K562 (cell line): ENCODE measurements around the gene PVALEF. TPM values are rescaled to one million over a fixed set of nuclear protein-coding genes. Genes with fewer than 3 reads are reported as not detected.
A peak's percentile ranks its signal among the peaks of the same experiment; 100 is the strongest.

Experiments
- microRNA counts: library from miRNA; unstranded; fragments of <30 nt; microRNA quantifications from one replicate; lab custom pipeline; 2016
- microRNA-seq: library from miRNA; unstranded; fragments of <30 nt; microRNA quantifications from one replicate; pipeline ENCODE4, GENCODE V29; 2018; ENCODE audit warnings: borderline microRNAs expressed
- polyA plus RNA-seq, 8 experiments: library from polyadenylated mRNA; depleted of rRNA in 4 of 8; stranded (reverse) in 5 of 8; unstranded in 3 of 8; fragments of >200 nt; fragmentation: Nextera tagmentation in 2 of 8; fragmentation: Illumina TruSeq in 1 of 8; extraction: Ambion mirVana in 2 of 8; extraction: Trizol in 1 of 8; gene quantifications; 2 replicates each; pipeline versions ENCODE4 v1.2.1 to v1.2.3, GENCODE V29; 2011 to 2014; ENCODE audit warnings: inconsistent platforms in 1 of 8, missing spikeins in 1 of 8
- small RNA-seq: library from RNA; depleted of rRNA; stranded (forward); fragments of <200 nt; gene quantifications from one replicate; pipeline ENCODE3, GENCODE V24; 2014
- total RNA-seq, 7 experiments: library from RNA; depleted of rRNA in 6 of 7; stranded (reverse); fragments of >200 nt in 6 of 7; fragmentation: Illumina TruSeq in 2 of 7; extraction: Trizol in 2 of 7; gene quantifications; 2 replicates each; pipeline versions ENCODE4 v1.2.1 to v1.2.3, GENCODE V29; 2011 to 2021; ENCODE audit warnings: low replicate concordance in 1 of 7

Gene PVALEF
- total and polyA plus RNA-seq, 9 of the 15 experiments (the other 6 are each of a cell fraction or from before 2014, with no cell fraction given) = not detected

MicroRNA genes within 50 kb of the gene (microRNA counts, 767-probe panel; counts per million panel counts)
- microRNA hsa-miR-1250 (lab: Ali Mortazavi, UCI) (1,344 counts per million, percentile 32 among the panel's probes with 10 or more counts), microRNA hsa-miR-338-3p (lab: Ali Mortazavi, UCI) (2,226 counts per million, percentile 56 among the panel's probes with 10 or more counts), microRNA hsa-miR-338-5p (lab: Ali Mortazavi, UCI) (not detected), microRNA hsa-miR-657 (lab: Ali Mortazavi, UCI) (870 counts per million, percentile 17 among the panel's probes with 10 or more counts)

Small RNA genes lying within 50 kb of the gene (microRNA-seq; reads per million reads assigned to microRNA genes)
- gene MIR1250 (not detected), gene MIR3065 (not detected), gene MIR338 (not detected), gene MIR657 (not detected)

Small RNA genes lying within 50 kb of the gene (small RNA-seq; reads per million reads assigned to genes)
- gene MIR1250 (not detected), gene MIR3065 (1.4 reads per million, percentile 73 among the genes with 10 or more reads in this experiment), gene MIR657 (not detected)

Other genes with a start within 250 kb of the PVALEF start
Only the 7 nearest of the 8 such genes appear.
- gene CHMP6, start 173.7 kb upstream of the PVALEF start, total RNA-seq (2014; rRNA removed) = 10.3 and 12.9 TPM in 2 replicates
- 14.4 and 15.7 TPM in 2 replicates for gene CHMP6, start 173.7 kb upstream of the PVALEF start, total RNA-seq (2014; rRNA removed; fragmentation: Illumina TruSeq; extraction: Trizol)
- 12.7 and 13.8 TPM in 2 replicates for gene CHMP6, start 173.7 kb upstream of the PVALEF start, total RNA-seq (2015; rRNA removed; fragmentation: Illumina TruSeq; extraction: Trizol)
- gene CHMP6, start 173.7 kb upstream of the PVALEF start, total RNA-seq (2021) = 25.6 and 26.8 TPM in 2 replicates
- gene CHMP6, start 173.7 kb upstream of the PVALEF start, polyA plus RNA-seq (2011; rRNA removed) = 8.0 and 13.4 TPM in 2 replicates
- gene CHMP6, start 173.7 kb upstream of the PVALEF start, polyA plus RNA-seq (2014; fragmentation: Illumina TruSeq; extraction: Trizol) = 11.4 and 15.5 TPM in 2 replicates
- gene CHMP6, start 173.7 kb upstream of the PVALEF start, polyA plus RNA-seq (2014; fragmentation: Nextera tagmentation; extraction: Ambion mirVana) = 1 to 10 TPM in 1 of 2 experiments, under 1 TPM in 1; 0.25 to 1.8 TPM
- 28.3 and 30.4 TPM in 2 replicates for gene CHMP6, start 173.7 kb upstream of the PVALEF start, polyA plus RNA-seq (2014; rRNA removed)
- 26.7 and 31.9 TPM in 2 replicates for gene BAIAP2, start 130.4 kb upstream of the PVALEF start, total RNA-seq (2014; rRNA removed)
- 14.2 and 17.7 TPM in 2 replicates for gene BAIAP2, start 130.4 kb upstream of the PVALEF start, total RNA-seq (2014; rRNA removed; fragmentation: Illumina TruSeq; extraction: Trizol)
- 18.4 and 21.2 TPM in 2 replicates for gene BAIAP2, start 130.4 kb upstream of the PVALEF start, total RNA-seq (2015; rRNA removed; fragmentation: Illumina TruSeq; extraction: Trizol)
- 44.7 and 51.6 TPM in 2 replicates for gene BAIAP2, start 130.4 kb upstream of the PVALEF start, total RNA-seq (2021)
- 9.8 and 13.6 TPM in 2 replicates for gene BAIAP2, start 130.4 kb upstream of the PVALEF start, polyA plus RNA-seq (2011; rRNA removed)
- gene BAIAP2, start 130.4 kb upstream of the PVALEF start, polyA plus RNA-seq (2014; fragmentation: Illumina TruSeq; extraction: Trizol) = 20.7 and 30.0 TPM in 2 replicates
- gene BAIAP2, start 130.4 kb upstream of the PVALEF start, polyA plus RNA-seq (2014; fragmentation: Nextera tagmentation; extraction: Ambion mirVana) = 1 to 10 TPM; 2.3 to 2.4 TPM
- 17.3 and 23.2 TPM in 2 replicates for gene BAIAP2, start 130.4 kb upstream of the PVALEF start, polyA plus RNA-seq (2014; rRNA removed)
- 0.24 TPM in 1 of 2 replicates, not detected in the other for gene AATK, start 714 bp downstream of the PVALEF start, total RNA-seq (2014; rRNA removed)
- gene AATK, start 714 bp downstream of the PVALEF start, total RNA-seq (2014; rRNA removed; fragmentation: Illumina TruSeq; extraction: Trizol) = 0.10 TPM in 1 of 2 replicates, not detected in the other
- gene AATK, start 714 bp downstream of the PVALEF start, total RNA-seq (2015; rRNA removed; fragmentation: Illumina TruSeq; extraction: Trizol) = 0.11 TPM in 1 of 2 replicates, not detected in the other
- 0.51 and 0.55 TPM in 2 replicates for gene AATK, start 714 bp downstream of the PVALEF start, total RNA-seq (2021)
- 0.43 and 0.50 TPM in 2 replicates for gene AATK, start 714 bp downstream of the PVALEF start, polyA plus RNA-seq (2011; rRNA removed)
- gene AATK, start 714 bp downstream of the PVALEF start, polyA plus RNA-seq (2014; fragmentation: Illumina TruSeq; extraction: Trizol) = 0.29 TPM in 1 of 2 replicates, not detected in the other
- not detected for gene AATK, start 714 bp downstream of the PVALEF start, polyA plus RNA-seq (2014; fragmentation: Nextera tagmentation; extraction: Ambion mirVana)
- 0.25 and 0.26 TPM in 2 replicates for gene AATK, start 714 bp downstream of the PVALEF start, polyA plus RNA-seq (2014; rRNA removed)
- gene CEP131, start 57.5 kb downstream of the PVALEF start, total RNA-seq (2014; rRNA removed) = 18.3 and 21.2 TPM in 2 replicates
- 0.99 and 1.2 TPM in 2 replicates for gene CEP131, start 57.5 kb downstream of the PVALEF start, total RNA-seq (2014; rRNA removed; fragmentation: Illumina TruSeq; extraction: Trizol)
- gene CEP131, start 57.5 kb downstream of the PVALEF start, total RNA-seq (2015; rRNA removed; fragmentation: Illumina TruSeq; extraction: Trizol) = 6.3 and 8.8 TPM in 2 replicates
- gene CEP131, start 57.5 kb downstream of the PVALEF start, total RNA-seq (2021) = 14.9 and 16.7 TPM in 2 replicates
- 2.3 and 4.7 TPM in 2 replicates for gene CEP131, start 57.5 kb downstream of the PVALEF start, polyA plus RNA-seq (2011; rRNA removed)
- gene CEP131, start 57.5 kb downstream of the PVALEF start, polyA plus RNA-seq (2014; fragmentation: Illumina TruSeq; extraction: Trizol) = 1.7 and 5.3 TPM in 2 replicates
- gene CEP131, start 57.5 kb downstream of the PVALEF start, polyA plus RNA-seq (2014; fragmentation: Nextera tagmentation; extraction: Ambion mirVana) = under 1 TPM; 0.24 to 0.34 TPM
- gene CEP131, start 57.5 kb downstream of the PVALEF start, polyA plus RNA-seq (2014; rRNA removed) = 12.4 and 17.1 TPM in 2 replicates
- 10.0 and 18.0 TPM in 2 replicates for gene TEPSIN, start 73.5 kb downstream of the PVALEF start, total RNA-seq (2014; rRNA removed)
- gene TEPSIN, start 73.5 kb downstream of the PVALEF start, total RNA-seq (2014; rRNA removed; fragmentation: Illumina TruSeq; extraction: Trizol) = 1.8 and 2.1 TPM in 2 replicates
- gene TEPSIN, start 73.5 kb downstream of the PVALEF start, total RNA-seq (2015; rRNA removed; fragmentation: Illumina TruSeq; extraction: Trizol) = 5.1 and 5.7 TPM in 2 replicates
- 24.8 and 29.8 TPM in 2 replicates for gene TEPSIN, start 73.5 kb downstream of the PVALEF start, total RNA-seq (2021)
- 6.6 and 9.8 TPM in 2 replicates for gene TEPSIN, start 73.5 kb downstream of the PVALEF start, polyA plus RNA-seq (2011; rRNA removed)
- 5.3 and 7.2 TPM in 2 replicates for gene TEPSIN, start 73.5 kb downstream of the PVALEF start, polyA plus RNA-seq (2014; fragmentation: Illumina TruSeq; extraction: Trizol)
- under 1 TPM; 0.80 to 0.81 TPM for gene TEPSIN, start 73.5 kb downstream of the PVALEF start, polyA plus RNA-seq (2014; fragmentation: Nextera tagmentation; extraction: Ambion mirVana)
- 15.2 and 22.7 TPM in 2 replicates for gene TEPSIN, start 73.5 kb downstream of the PVALEF start, polyA plus RNA-seq (2014; rRNA removed)
- gene NDUFAF8, start 73.8 kb downstream of the PVALEF start, total RNA-seq (2014; rRNA removed) = 107 and 136 TPM in 2 replicates
- gene NDUFAF8, start 73.8 kb downstream of the PVALEF start, total RNA-seq (2014; rRNA removed; fragmentation: Illumina TruSeq; extraction: Trizol) = 102 and 107 TPM in 2 replicates
- gene NDUFAF8, start 73.8 kb downstream of the PVALEF start, total RNA-seq (2015; rRNA removed; fragmentation: Illumina TruSeq; extraction: Trizol) = 84.5 and 90.0 TPM in 2 replicates
- 83.7 and 87.1 TPM in 2 replicates for gene NDUFAF8, start 73.8 kb downstream of the PVALEF start, total RNA-seq (2021)
- gene NDUFAF8, start 73.8 kb downstream of the PVALEF start, polyA plus RNA-seq (2011; rRNA removed) = 88.8 and 116 TPM in 2 replicates
- 33.5 and 44.1 TPM in 2 replicates for gene NDUFAF8, start 73.8 kb downstream of the PVALEF start, polyA plus RNA-seq (2014; fragmentation: Illumina TruSeq; extraction: Trizol)
- 10 to 100 TPM; 13.5 to 17.4 TPM for gene NDUFAF8, start 73.8 kb downstream of the PVALEF start, polyA plus RNA-seq (2014; fragmentation: Nextera tagmentation; extraction: Ambion mirVana)
- 138 and 144 TPM in 2 replicates for gene NDUFAF8, start 73.8 kb downstream of the PVALEF start, polyA plus RNA-seq (2014; rRNA removed)
- 35.6 and 35.8 TPM in 2 replicates for gene SLC38A10, start 129.8 kb downstream of the PVALEF start, total RNA-seq (2014; rRNA removed)
- 4.3 and 5.2 TPM in 2 replicates for gene SLC38A10, start 129.8 kb downstream of the PVALEF start, total RNA-seq (2014; rRNA removed; fragmentation: Illumina TruSeq; extraction: Trizol)
- gene SLC38A10, start 129.8 kb downstream of the PVALEF start, total RNA-seq (2015; rRNA removed; fragmentation: Illumina TruSeq; extraction: Trizol) = 15.5 and 16.1 TPM in 2 replicates
- gene SLC38A10, start 129.8 kb downstream of the PVALEF start, total RNA-seq (2021) = 52.8 and 54.2 TPM in 2 replicates
- 13.1 and 18.0 TPM in 2 replicates for gene SLC38A10, start 129.8 kb downstream of the PVALEF start, polyA plus RNA-seq (2011; rRNA removed)
- 13.8 and 24.0 TPM in 2 replicates for gene SLC38A10, start 129.8 kb downstream of the PVALEF start, polyA plus RNA-seq (2014; fragmentation: Illumina TruSeq; extraction: Trizol)
- gene SLC38A10, start 129.8 kb downstream of the PVALEF start, polyA plus RNA-seq (2014; fragmentation: Nextera tagmentation; extraction: Ambion mirVana) = under 1 TPM; 0.45 to 0.92 TPM
- gene SLC38A10, start 129.8 kb downstream of the PVALEF start, polyA plus RNA-seq (2014; rRNA removed) = 31.7 and 32.1 TPM in 2 replicates